GM12878 (cell line): ENCODE results near the gene ETV2. TPM values are rescaled to one million over a fixed set of nuclear protein-coding genes. Genes with fewer than 3 reads are reported as not detected.

ENCODE experiments used
- ATAC-seq: fragments of 200-7000 bp; cut with Tn5 transposase; 3 replicates; pipeline ENCODE4 v1.9.1; 2020; ENCODE audit warnings: mild to moderate bottlenecking, moderate library complexity
- BruUV-seq: library from RNA; stranded (reverse); fragments of 400-500 nt; replicated peaks from 2 replicates; lab custom pipeline; 2021; lab: Mats Ljungman, UMichigan
- CTCF ChIA-PET: fragments of 300-600 bp; sonication (Branson Sonifier 250); formaldehyde crosslinking; extraction: SDS; loops from one replicate; lab custom pipeline; 2021; ENCODE audit warnings: inconsistent platforms; lab: Yijun Ruan, JAX
- POLR2A ChIA-PET: fragments of 350-600 bp; formaldehyde crosslinking; extraction: SDS; loops from one replicate; lab custom pipeline; 2021; ENCODE audit warnings: inconsistent platforms; lab: Charles Lee
- RAD21 ChIA-PET: fragments of 300-600 bp; sonication (Branson Sonifier 250); formaldehyde crosslinking; loops from one replicate; lab custom pipeline; 2023; ENCODE audit warnings: antibody characterized with exemption; ENCODE audit not compliant: unreplicated experiment; lab: Charles Lee
- SMC1A ChIA-PET: fragments of 300-600 bp; sonication (Branson Sonifier 250); formaldehyde crosslinking; loops from one replicate; lab custom pipeline; 2023; ENCODE audit not compliant: unreplicated experiment, uncharacterized antibody; lab: Charles Lee
- DNase-seq: peaks from one replicate; pipeline ENCODE4 v3.0.0-alpha.2; 2011; ENCODE audit warnings: low read depth, low spot score
- FAIRE-seq: peaks from 3 replicates; lab custom pipeline; 2011; peaks lifted over from hg19 to GRCh38; lab: Jason Lieb, UNC
- H2AFZ ChIP-seq: 2 replicates; pipeline ENCODE4 v1.6.0; 2011; ENCODE audit warnings: low read depth, low read length, control low read depth; ENCODE audit not compliant: control insufficient read depth
- H3K27ac ChIP-seq: 2 replicates; pipeline ENCODE4 v1.5.1; 2011; ENCODE audit warnings: control low read depth; ENCODE audit not compliant: control insufficient read depth, insufficient read depth
- H3K27me3 ChIP-seq, 2 experiments: replicated peaks in 1 of 2; 2 replicates each; pipeline versions ENCODE4 v1.6.0 to v1.6.1; 2011; ENCODE audit warnings: low read length in 1 of 2; ENCODE audit not compliant: control insufficient read depth in 2 of 2, insufficient read depth in 2 of 2
- H3K36me3 ChIP-seq, 2 experiments: 2 replicates each; pipeline ENCODE4 v1.5.1; 2011; ENCODE audit warnings: low read length in 1 of 2; ENCODE audit not compliant: control insufficient read depth in 2 of 2, insufficient read depth in 2 of 2
- H3K4me1 ChIP-seq: 2 replicates; pipeline ENCODE4 v1.6.1; 2011; ENCODE audit warnings: mild to moderate bottlenecking, low read length, moderate library complexity, mixed read lengths; ENCODE audit not compliant: control insufficient read depth, insufficient read depth
- H3K4me2 ChIP-seq: 2 replicates; pipeline ENCODE4 v1.6.0; 2011; ENCODE audit warnings: control low read depth; ENCODE audit not compliant: control insufficient read depth, insufficient read depth
- H3K4me3 ChIP-seq: fragments of 200-600 bp; sonication (generic); 2 replicates; pipeline ENCODE4 v1.5.1; 2016
- H3K79me2 ChIP-seq: 2 replicates; pipeline ENCODE4 v1.6.0; 2011; ENCODE audit warnings: low read length; ENCODE audit not compliant: control insufficient read depth, insufficient read depth
- H3K9ac ChIP-seq: 2 replicates; pipeline ENCODE4 v1.8.0; 2011; ENCODE audit warnings: low read length, control low read depth, mixed read lengths; ENCODE audit not compliant: control insufficient read depth, insufficient read depth
- H3K9me3 ChIP-seq: replicated peaks from 3 replicates; pipeline ENCODE4 v1.5.1; 2011; ENCODE audit warnings: mild to moderate bottlenecking, low read length; ENCODE audit not compliant: control insufficient read depth, insufficient read depth
- H4K20me1 ChIP-seq: 2 replicates; pipeline ENCODE4 v1.6.0; 2011; ENCODE audit not compliant: control insufficient read depth, insufficient read depth
- ATF7 ChIP-seq: fragments of 450-650 bp; IDR thresholded peaks from 2 replicates; pipeline ENCODE4 v1.6.1; 2016; ENCODE audit warnings: low read depth, mild to moderate bottlenecking
- NR2F1 ChIP-seq: fragments of 450-650 bp; conservative IDR thresholded peaks from 2 replicates; pipeline ENCODE4 v1.6.1; 2017; ENCODE audit warnings: mild to moderate bottlenecking
- RFX5 ChIP-seq: IDR thresholded peaks from 2 replicates; pipeline ENCODE4 v1.6.1; 2011; ENCODE audit warnings: low read depth, low read length, improper control_type of control experiment
- SMARCA5 ChIP-seq: fragments of 450-650 bp; IDR thresholded peaks from 2 replicates; pipeline ENCODE4 v1.6.1; 2017; ENCODE audit warnings: mild to moderate bottlenecking
- TBL1XR1 ChIP-seq: IDR thresholded peaks from 2 replicates; pipeline ENCODE4 v1.6.1; 2012; ENCODE audit warnings: low read depth, low read length, improper control_type of control experiment
- WRNIP1 ChIP-seq: IDR thresholded peaks from 2 replicates; pipeline ENCODE4 v1.6.1; 2011; ENCODE audit warnings: low read depth, low read length, improper control_type of control experiment, borderline replicate concordance
- WGBS: methylation state at CpG from one replicate; pipeline ENCODE4 v1.1.6; 2016; ENCODE audit warnings: low lambda C conversion rate; ENCODE audit not compliant: insufficient replicate concordance, insufficient coverage; ENCODE audit errors: missing lambda C conversion rate; 5-methylcytosine and 5-hydroxymethylcytosine counted together
- in situ Hi-C: fragments of 300-500 bp; cut with MboI; formaldehyde crosslinking; loops from 9 replicates; pipeline ENCODE4 v1.14.3; 2018; ENCODE audit warnings: mixed read lengths
- intact Hi-C: fragments of 100-400 bp; cut with micrococcal nuclease; formaldehyde crosslinking; loops from one replicate; pipeline ENCODE4 v1.14.2; 2022; ENCODE audit not compliant: unreplicated experiment
- polyA plus RNA-seq, 11 experiments: library from polyadenylated mRNA; depleted of rRNA in 4 of 11; unstranded in 6 of 11; stranded (reverse) in 5 of 11; fragments of >200 nt; fragmentation: Nextera tagmentation in 4 of 11; fragmentation: Illumina TruSeq in 1 of 11; extraction: Ambion mirVana in 4 of 11; extraction: Trizol in 1 of 11; gene quantifications; 1 replicate in 1 of 11; 2 replicates in 10 of 11; pipeline versions ENCODE4 v1.2.1 to v1.2.3, GENCODE V29; 2011 to 2016; ENCODE audit warnings: inconsistent platforms in 2 of 11, missing spikeins in 2 of 11, low read depth in 1 of 11
- total RNA-seq, 4 experiments: library from RNA; depleted of rRNA in 3 of 4; stranded (reverse); fragments of >200 nt in 3 of 4; fragmentation: Illumina TruSeq in 1 of 4; extraction: Trizol in 1 of 4; gene quantifications; 2 replicates each; pipeline versions ENCODE4 v1.2.1 to v1.2.3, GENCODE V29; 2013 to 2021
- TF ChIP-seq, protein P1 (sequence below): fragments of 450-650 bp; IDR thresholded peaks from 2 replicates; pipeline ENCODE4 v1.6.1; 2014; ENCODE audit warnings: mild to moderate bottlenecking
- TF ChIP-seq, protein P2 (sequence below), 3 experiments: IDR thresholded peaks in 2 of 3; conservative IDR thresholded peaks in 1 of 3; 2 replicates each; pipeline ENCODE4 v1.5.1; 2011; ENCODE audit warnings: low read depth in 3 of 3, low read length in 3 of 3, mild to moderate bottlenecking in 3 of 3, control low read depth in 2 of 3, moderate library complexity in 2 of 3, inconsistent platforms in 1 of 3, mixed read lengths in 1 of 3; ENCODE audit not compliant: control insufficient read depth in 2 of 3, insufficient read depth in 1 of 3; ENCODE audit errors: extremely low read depth in 1 of 3

ETV2 gene
- total and polyA plus RNA-seq, 10 of the 15 experiments (the other 5 are each of a cell fraction or from before 2014, with no cell fraction given) = 0.10 to 1.4 (median 0.54) TPM; not detected in 1

DNA sequence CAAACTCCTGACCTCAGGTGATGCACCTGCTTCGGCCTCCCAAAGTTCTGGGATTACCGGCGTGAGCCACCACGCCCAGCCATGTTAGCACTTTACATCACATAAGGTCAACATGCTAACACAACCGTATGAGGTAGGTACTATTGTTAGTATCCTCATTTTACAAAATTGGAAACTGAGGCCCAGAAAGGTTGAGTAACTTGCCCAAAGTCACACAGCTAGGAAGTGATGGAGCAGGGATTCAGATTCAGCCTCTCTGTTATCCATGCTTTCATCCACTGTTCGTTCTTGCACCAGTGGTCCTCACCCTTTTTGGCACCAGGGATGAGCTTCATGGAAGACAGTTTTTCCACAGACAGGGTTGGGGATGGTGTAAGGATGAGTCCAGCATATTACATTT, 15.2 kb downstream of the ETV2 start (continued):
- TF ChIP-seq, protein P1, sequence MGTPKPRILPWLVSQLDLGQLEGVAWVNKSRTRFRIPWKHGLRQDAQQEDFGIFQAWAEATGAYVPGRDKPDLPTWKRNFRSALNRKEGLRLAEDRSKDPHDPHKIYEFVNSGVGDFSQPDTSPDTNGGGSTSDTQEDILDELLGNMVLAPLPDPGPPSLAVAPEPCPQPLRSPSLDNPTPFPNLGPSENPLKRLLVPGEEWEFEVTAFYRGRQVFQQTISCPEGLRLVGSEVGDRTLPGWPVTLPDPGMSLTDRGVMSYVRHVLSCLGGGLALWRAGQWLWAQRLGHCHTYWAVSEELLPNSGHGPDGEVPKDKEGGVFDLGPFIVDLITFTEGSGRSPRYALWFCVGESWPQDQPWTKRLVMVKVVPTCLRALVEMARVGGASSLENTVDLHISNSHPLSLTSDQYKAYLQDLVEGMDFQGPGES = no peak
- TF ChIP-seq TBL1XR1 = no peak
- no peak for TF ChIP-seq NR2F1
- TF ChIP-seq RFX5 = no peak
- TF ChIP-seq ATF7 = no peak

DNA sequence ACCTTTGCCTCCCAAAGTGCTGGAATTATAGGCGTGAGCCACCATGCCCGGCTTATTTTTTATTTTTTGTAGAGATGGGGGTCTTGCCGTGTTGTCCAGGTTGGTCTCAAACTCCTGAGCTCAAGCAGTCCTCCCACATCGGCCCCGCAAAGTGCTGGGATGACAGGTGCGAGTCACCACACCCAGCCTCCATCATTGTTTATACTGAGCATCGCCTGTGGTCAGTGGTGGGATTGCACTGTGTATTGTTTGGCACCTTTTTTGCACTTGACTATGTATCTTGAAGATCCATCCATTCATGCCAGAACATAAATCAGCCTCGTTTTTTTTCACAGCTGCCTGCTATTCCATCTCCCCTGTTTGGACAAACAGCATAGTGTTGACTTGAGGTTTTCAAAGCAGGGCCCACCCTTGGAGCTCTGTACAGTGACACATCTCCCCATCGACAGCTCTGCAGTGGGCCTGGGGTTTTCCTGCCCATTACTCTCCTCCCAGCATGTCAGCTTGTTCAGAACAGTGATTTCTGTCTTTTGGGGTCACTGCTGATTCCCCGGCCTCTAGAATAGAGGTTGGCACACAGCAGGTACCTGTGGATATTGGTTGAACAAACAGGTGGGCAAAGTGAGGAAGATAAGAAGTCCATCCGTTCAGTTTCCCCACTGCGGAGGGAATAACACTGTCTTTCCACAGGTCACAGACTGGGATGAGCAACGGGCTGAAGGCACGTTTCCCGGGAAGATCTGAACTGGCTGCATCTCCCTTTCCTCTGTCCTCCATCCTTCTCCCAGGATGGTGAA, 16.6 kb downstream of the ETV2 start:
- CTCF ChIA-PET = interaction anchor here (0.7 kb wide), 1 partner anchor 109 kb away, joined by 3 read pairs; no protein-coding TSS in a partner anchor
- peaks cover 12 to 13% of the 10 kb centered on the region in 2 experiments; a peak in 3 of 4 replicates for H3K36me3 ChIP-seq
- no peak overlapping the region for H3K4me2 ChIP-seq
- ATAC-seq (peak; percentile 44; the same call in 1 of the 3 replicates), FAIRE-seq (no peak), DNase-seq (no peak)
- no peaks in the 10 kb centered on the region for H3K4me1 ChIP-seq
- H3K79me2 ChIP-seq = no peaks in the 10 kb centered on the region
- SMC1A ChIA-PET = no interaction called here
- H4K20me1 ChIP-seq = no peaks in the 10 kb centered on the region
- intact Hi-C loops (no loop called here), in situ Hi-C loops (no loop called here)
- H3K9me3 ChIP-seq = no peaks in the 10 kb centered on the region
- RAD21 ChIA-PET = interaction anchor here (0.6 kb wide), 2 partner anchors 121 to 242 kb away, joined by 3 to 5 read pairs; no protein-coding TSS in a partner anchor
- H3K27ac ChIP-seq = no peak overlapping the region
- POLR2A ChIA-PET = interaction anchor here (1.2 kb wide), 1 partner anchor 10 kb away, joined by 4 read pairs; the partner anchor contains the start of gene COX6B1
- no peak overlapping the region for H3K9ac ChIP-seq
- H3K27me3 ChIP-seq = no peaks in the 10 kb centered on the region
- H3K4me3 ChIP-seq = no peak overlapping the region
- BruUV-seq = no TSS peak
- TF ChIP-seq WRNIP1 (no peak), SMARCA5 (no peak)
- TF ChIP-seq, protein P2, sequence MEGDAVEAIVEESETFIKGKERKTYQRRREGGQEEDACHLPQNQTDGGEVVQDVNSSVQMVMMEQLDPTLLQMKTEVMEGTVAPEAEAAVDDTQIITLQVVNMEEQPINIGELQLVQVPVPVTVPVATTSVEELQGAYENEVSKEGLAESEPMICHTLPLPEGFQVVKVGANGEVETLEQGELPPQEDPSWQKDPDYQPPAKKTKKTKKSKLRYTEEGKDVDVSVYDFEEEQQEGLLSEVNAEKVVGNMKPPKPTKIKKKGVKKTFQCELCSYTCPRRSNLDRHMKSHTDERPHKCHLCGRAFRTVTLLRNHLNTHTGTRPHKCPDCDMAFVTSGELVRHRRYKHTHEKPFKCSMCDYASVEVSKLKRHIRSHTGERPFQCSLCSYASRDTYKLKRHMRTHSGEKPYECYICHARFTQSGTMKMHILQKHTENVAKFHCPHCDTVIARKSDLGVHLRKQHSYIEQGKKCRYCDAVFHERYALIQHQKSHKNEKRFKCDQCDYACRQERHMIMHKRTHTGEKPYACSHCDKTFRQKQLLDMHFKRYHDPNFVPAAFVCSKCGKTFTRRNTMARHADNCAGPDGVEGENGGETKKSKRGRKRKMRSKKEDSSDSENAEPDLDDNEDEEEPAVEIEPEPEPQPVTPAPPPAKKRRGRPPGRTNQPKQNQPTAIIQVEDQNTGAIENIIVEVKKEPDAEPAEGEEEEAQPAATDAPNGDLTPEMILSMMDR (IDR thresholded peaks at IDR 0.05 in 2 of 3, conservative IDR thresholded peaks at IDR 0.05 in 1 of 3; ENCODE audit: control insufficient read depth in 2 of 3, extremely low read depth in 1 of 3, insufficient read depth in 1 of 3, low read depth in 3 of 3, low read length in 3 of 3) = 0 out of 6 replicates have a peak, but pooled peaks of 1 of the 3 experiments have one; percentile 8
- TF ChIP-seq, all 136 proteins: peak for 1
- H2AFZ ChIP-seq = no peak overlapping the region
- WGBS = 90% methylated on average over 15 of the region's 15 CpGs
